Inferior parietal cortex (tissue), 1 donor: ENCODE results near the gene PPARGC1A.
A peak's percentile ranks its signal among the peaks of the same experiment; 100 is the strongest.

Experiments used
- DNase-seq: peaks from one replicate; pipeline ENCODE4 v3.0.0-alpha.2; 2016; ENCODE audit errors: extremely low spot score

PPARGC1A gene

DNA sequence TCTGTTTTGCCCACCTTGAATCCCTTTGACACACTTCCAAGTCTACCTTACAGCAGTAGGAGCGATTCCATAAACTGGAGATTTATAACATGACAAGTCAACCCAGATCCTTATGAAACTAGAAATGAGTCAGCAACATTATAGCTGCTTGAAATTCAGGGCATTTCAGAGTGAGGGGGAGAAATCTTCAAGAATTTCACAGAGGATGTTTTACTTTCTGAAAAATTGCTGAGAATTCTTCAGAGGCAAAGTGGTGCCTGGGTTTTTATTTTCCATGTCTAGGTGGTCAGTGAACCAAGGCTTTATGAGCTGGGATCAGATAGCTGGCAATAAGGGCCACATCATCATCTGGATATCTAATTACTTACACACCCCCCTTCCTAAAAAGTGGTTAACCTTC, 119.8 kb downstream of the PPARGC1A start:
- peak; percentile 40 for DNase-seq

DNA sequence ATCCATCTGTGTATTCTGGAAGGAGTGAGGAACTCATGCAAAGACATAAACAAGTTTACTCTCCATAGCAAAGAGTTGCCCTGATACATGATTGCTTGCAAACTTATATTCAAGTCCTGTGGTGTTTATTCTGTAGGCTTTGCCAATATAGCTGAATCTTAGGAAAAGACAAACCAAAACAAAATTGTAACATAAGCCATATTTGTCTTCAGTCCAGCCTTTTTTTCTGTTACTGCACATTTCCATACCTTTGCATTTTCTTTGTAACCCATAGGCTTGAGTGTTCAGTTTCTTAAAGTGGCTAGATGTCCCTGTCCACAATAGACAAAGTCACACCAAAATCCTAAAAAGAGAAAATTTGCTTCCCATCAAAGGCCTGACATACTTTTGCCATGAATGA, 120.4 kb downstream of the PPARGC1A start:
- no peak for DNase-seq

DNA sequence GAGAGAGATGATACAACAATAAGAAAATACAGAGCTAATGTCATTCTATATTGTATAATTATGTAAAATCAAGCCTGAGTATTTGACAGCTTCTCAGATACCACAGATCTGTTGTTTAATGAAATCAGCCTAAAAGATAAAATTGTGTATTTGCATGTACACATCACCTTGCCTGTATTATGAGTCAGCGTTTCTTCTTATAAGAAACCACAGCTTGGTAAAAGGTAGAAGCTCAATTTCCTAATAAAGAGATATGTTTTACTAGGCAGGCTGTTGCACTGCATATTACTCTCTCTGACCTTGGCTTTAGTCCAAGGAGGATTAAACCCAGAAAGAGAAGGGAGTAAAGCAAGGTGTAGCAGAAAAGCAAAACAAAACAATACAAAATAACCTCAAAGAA, 121.3 kb downstream of the PPARGC1A start:
- DNase-seq: no peak

DNA sequence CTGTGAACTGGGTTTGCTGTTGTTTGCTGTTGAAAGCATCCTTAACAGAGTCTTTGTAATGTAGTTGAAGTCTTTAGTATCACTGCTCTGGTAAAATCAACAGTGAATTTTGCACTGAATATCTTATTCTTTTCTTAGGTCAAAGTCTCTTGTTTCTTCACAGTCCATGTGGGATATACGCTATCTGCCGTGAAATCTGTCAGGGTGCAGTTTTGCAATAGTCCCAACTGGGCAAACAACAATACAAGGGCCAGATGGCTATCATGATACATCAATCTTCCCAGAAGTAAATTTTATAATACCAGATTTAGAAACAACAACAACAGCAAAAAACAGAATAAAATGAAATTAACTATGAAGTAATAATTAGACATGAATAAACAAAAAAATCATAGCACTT, 123.5 kb downstream of the PPARGC1A start:
- DNase-seq: no peak

DNA sequence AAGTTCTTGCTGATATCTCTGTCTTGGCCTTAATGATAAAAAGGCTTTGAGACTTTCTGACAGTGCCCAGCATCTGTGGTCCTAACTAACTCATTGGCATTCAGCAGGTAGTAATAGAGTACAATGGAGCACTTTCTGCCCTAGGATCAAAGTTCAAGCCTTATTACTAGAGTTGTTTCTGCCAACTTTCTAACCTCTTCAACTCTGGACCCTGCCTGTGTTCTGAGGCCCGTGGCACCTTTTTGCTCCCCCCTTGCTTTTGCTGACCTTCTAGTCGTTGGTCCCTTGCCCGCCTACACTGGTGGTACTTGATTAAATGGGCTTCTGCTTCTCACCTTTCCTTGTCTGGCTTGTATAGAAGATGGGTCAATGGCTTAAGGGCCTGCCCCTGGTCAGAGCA, 126.3 kb downstream of the PPARGC1A start:
- no peak for DNase-seq

DNA sequence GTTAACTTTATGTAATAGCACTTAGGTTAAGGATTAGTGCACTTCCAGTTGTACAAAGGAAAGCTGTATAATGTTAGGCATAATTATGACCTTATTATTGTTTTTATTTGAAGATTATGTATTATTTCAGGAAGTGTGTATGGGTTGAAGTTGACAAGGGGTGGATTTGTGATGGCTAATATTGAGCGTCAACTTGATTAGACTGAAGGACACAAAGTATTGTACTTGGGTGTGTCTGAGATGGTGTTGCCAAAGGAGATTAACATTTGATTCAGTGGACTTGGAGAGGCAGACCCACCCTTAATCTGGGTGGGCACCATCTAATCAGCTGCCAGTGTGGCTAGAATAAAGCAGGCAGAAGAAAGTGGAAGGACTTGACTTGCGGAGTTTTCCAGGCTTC, 127.3 kb downstream of the PPARGC1A start:
- DNase-seq: no peak

DNA sequence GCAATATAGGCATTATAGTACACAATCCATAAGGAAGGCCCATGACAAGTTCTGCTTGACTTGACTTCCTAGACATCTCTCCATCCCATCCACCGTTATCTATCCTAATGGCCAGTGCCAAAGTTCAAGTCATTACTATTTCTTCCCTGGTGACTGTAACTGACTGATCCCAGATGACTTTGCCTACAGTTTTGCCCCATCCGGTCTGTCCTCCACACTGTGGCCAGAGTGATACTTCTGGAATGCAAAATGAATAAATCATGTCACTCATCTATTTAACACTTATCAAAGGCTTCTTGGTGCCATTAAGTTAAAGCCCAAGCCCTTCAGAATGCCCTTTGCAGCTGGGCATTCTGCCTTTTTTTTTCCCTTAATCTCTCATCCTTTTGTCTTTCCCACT, 130.8 kb downstream of the PPARGC1A start:
- no peak for DNase-seq

DNA sequence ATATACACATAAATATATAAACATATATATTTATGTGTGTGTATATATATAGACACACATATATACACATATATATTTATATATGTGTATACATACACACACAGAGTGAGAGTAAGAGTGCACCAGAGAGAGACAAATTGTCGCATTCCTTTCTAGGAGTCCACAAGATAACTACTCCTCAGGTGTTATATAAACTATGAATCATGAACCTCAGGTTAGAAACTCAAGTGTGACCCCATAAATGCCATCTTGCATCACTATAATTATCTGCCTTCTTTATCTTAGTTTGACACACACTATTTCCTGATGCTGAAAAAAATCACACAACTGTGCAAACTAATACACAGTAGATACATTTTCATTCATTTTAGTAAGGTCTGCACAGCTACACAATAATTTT, 135.2 kb downstream of the PPARGC1A start:
- DNase-seq: no peak

DNA sequence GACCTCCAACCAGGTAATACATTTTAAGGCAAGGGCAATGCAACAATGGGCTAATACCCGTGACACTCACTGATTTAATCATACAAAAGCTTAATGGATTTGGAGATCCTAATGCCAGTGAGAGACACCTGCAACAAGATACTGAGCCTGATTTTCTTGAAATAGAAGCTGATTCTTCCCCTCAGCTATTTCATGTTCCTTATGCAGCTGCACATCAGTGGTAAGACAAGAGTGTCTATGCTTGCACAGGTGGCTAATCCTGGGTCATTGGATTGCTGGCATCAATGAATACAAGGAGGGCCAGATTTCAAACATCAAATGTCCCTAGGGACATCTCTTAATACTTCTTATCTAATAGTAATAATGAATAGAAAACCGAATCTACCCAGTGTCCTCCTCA, 139.7 kb downstream of the PPARGC1A start:
- DNase-seq: no peak

DNA sequence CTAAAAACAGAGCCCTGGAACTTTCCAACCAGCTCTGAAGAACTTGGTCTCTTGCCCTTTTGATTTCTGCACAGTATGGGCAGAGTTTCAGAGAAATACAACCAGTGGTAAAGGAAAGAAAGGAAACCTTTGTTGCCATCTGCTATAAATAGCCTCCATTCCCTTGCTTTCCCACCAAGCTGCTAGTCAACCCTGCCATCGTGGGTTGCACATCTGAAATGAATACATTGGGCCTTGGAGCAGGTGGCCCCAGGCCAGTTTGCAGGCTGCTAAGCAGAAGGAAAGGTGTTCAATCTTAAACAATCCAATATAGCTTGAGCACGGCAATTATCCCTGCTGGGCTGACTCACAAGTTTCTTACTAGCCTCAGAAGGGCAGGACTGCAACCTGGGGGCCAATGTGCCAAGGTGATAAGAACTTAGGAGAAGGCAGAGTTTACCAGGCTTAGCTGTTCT, 142.5 kb downstream of the PPARGC1A start:
- DNase-seq: peak; percentile 34

DNA sequence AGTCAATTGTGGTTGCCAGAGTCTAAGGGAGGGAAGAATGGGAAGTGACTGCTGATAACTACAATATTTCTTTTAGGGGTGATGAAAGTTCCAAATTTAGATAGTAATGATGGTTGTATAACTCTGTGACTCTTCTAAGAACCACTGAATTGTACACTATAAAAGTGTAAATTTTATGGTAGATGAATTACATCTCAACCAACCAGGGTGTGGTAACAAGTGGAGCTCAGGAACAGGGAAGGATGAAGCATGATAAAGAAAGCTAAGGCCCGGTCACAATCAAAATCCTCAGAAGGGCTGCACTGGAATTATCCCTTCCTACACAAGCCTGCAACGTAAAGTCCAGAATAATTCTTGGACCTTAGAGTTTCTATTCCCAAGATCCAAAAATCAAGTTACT, 143.2 kb downstream of the PPARGC1A start:
- no peak for DNase-seq

DNA sequence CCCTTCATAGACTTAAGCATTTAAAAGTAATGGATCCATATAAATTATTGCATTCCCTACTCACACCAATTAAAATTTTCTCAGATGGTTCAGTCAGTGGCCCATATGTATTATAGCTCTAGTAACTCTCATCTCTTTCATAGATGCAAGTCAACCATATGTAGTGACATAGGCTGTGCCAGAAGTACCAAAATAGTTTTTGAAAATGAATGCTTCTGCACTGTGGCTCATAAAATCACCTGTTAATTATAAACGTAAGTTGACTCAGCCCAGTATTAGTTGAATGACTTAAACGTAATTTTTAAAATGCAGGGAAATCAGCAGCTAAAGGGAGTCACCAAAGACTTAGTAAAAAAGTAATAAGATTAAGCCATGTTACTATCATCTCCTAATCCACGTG, 143.8 kb downstream of the PPARGC1A start:
- DNase-seq: no peak

DNA sequence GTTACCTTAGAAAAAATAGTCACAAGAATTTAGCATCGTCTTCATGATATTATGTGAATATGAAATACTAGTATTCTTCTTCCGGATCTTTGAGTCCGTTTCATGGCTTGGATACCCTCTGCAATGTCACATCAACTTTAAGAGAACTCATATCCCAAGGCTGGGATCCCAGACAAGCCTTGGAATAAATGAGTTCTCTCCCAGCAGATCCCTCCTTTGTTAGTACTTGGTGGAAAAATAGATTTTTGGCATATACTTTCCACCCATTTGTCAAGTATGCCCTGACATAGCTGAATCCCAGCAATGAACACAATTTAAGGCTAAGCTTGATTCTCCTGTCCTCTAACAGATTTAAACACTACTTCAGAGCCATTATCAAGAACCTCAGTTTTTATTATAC, 144.5 kb downstream of the PPARGC1A start:
- no peak for DNase-seq
